HUES48 (cell line): ENCODE results near the gene AGPAT2.

ENCODE experiments used
- H3K27ac ChIP-seq: one replicate; pipeline ENCODE4 v1.7.0; 2013; ENCODE audit warnings: low read depth, low read length, inconsistent platforms
- H3K27me3 ChIP-seq: 2 replicates; pipeline ENCODE4 v1.6.1; 2013; ENCODE audit warnings: mild to moderate bottlenecking, low read length; ENCODE audit not compliant: control insufficient read depth, insufficient read depth
- H3K36me3 ChIP-seq: 2 replicates; pipeline ENCODE4 v1.6.1; 2013; ENCODE audit warnings: low read length; ENCODE audit not compliant: control insufficient read depth, insufficient read depth
- H3K4me1 ChIP-seq: 2 replicates; pipeline ENCODE4 v1.6.1; 2013; ENCODE audit warnings: mild to moderate bottlenecking, low read length; ENCODE audit not compliant: control insufficient read depth, insufficient read depth
- H3K4me3 ChIP-seq: 2 replicates; pipeline ENCODE4 v1.5.1; 2013; ENCODE audit warnings: mild to moderate bottlenecking, low read depth, low read length
- H3K9ac ChIP-seq: 2 replicates; pipeline ENCODE4 v1.6.1; 2013; ENCODE audit warnings: mild to moderate bottlenecking, low read depth, low read length, moderate library complexity
- H3K9me3 ChIP-seq: 2 replicates; pipeline ENCODE4 v1.6.1; 2013; ENCODE audit warnings: low read length; ENCODE audit not compliant: control insufficient read depth, insufficient read depth

Gene AGPAT2

DNA sequence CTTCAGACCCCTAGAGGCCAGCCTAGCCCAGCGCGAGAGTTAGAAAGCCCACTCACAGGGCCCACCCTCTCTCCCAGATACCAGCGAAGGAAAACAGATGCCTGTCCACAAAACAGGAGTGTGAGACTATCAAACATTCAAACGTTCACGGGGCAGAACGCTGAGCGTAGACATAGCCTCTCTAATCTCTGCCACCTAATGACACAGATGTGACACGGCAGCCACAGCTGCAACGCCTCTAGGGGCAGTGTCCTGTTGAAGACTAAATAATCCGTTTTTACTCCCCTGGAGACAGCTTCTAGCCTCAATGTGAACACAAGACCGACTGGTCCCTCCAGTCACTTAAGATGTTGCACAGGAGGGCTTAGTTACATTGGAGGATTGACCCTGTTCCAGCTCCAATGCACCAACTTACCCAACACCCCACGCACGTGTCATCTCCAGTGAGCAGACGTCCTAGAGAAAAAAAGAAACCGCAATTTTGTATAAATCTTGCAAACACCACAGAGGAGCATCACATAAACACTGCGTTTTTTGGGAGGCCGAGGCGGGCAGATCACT is 39.5 kb upstream of the AGPAT2 start:
- peak overlapping the region; percentile 80; the same call in 1 of the 2 replicates for H3K9ac ChIP-seq
- H3K9me3 ChIP-seq = no peaks in the 10 kb centered on the region
- H3K4me3 ChIP-seq = peak overlapping the region; percentile 81
- H3K4me1 ChIP-seq = peaks cover 12% of the 10 kb centered on the region
- H3K27me3 ChIP-seq = peaks cover 8% of the 10 kb centered on the region
- H3K36me3 ChIP-seq = peaks cover 48% of the 10 kb centered on the region
- peak overlapping the region; percentile 81 for H3K27ac ChIP-seq

DNA sequence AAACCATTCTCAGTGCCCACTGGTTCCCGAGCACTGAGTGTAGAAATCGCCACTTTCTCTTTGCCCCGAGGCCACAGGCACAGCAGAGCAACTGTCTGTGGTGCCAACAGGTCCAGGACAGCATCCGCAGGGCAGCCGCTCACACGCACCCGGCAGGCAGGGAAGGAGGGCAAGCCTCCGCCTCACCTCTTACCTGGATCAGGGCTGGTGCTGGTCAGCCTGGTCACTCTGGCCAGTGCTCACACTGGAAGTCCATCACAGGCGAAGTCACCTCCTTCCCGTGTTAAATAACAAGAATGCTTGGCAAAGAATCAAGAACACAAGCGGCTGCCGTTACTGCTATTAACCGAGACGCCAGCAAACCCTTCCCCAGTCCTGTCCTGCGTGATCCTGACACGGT is 38.9 kb upstream of the AGPAT2 start:
- no peaks in the 10 kb centered on the region for H3K9me3 ChIP-seq
- peaks cover 8% of the 10 kb centered on the region for H3K27me3 ChIP-seq
- H3K4me3 ChIP-seq = peak overlapping the region; percentile 81; the same call in 1 of the 2 replicates
- peak overlapping the region; percentile 81 for H3K27ac ChIP-seq
- peaks cover 12% of the 10 kb centered on the region for H3K4me1 ChIP-seq
- peaks cover 51% of the 10 kb centered on the region for H3K36me3 ChIP-seq
- H3K9ac ChIP-seq = no peak overlapping the region

DNA sequence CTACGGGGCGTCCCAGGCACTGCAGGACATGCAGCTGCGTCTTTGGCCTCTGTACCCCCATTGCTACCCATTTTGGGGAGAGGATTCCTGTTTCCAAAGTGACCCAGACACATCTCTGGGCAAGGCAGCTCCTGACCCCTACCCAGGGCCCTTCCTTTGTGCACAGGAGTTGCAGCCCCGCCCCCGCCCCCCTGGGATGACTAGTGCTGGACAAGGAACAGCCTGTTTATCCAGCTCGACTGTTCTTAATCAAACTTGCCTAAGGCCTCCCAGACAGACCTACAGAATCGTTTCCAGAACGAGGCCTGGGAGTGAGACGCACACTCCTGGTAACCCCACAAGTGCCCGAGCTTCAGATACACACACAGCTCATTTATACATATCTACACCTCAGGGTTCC is 38.4 kb upstream of the AGPAT2 start:
- H3K36me3 ChIP-seq = peaks cover 51% of the 10 kb centered on the region
- peaks cover 8% of the 10 kb centered on the region for H3K27me3 ChIP-seq
- H3K4me1 ChIP-seq = peaks cover 14% of the 10 kb centered on the region
- no peak overlapping the region for H3K9ac ChIP-seq
- peak overlapping the region; percentile 81 for H3K27ac ChIP-seq
- H3K9me3 ChIP-seq = no peaks in the 10 kb centered on the region
- no peak overlapping the region for H3K4me3 ChIP-seq

DNA sequence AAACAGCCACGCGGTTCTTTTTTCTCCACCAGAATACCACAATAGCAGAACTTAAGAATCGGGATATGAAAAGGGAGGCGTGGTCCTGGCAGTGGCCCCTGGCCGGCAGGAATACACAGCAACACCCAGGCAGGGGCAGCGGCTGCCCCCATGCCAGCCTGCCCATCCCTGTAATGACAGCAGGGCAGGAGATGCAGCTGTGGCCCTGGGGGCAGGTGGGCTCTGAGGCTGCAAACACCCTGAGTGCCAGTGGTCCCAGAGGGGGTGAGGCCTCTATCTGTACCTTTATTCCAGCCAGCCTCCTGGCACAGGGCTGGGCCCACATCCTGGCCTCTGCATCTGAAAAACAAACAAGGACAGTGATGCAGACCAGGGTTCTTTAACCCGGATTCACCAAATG is 37.5 kb upstream of the AGPAT2 start:
- Histone ChIP-seq H3K9me3 (no peaks in the 10 kb centered on the region), H3K27ac (no peak overlapping the region), H3K4me1 (peaks cover 17% of the 10 kb centered on the region), H3K36me3 (peaks cover 51% of the 10 kb centered on the region), H3K27me3 (peaks cover 8% of the 10 kb centered on the region), H3K9ac (no peak overlapping the region), H3K4me3 (no peak overlapping the region)

DNA sequence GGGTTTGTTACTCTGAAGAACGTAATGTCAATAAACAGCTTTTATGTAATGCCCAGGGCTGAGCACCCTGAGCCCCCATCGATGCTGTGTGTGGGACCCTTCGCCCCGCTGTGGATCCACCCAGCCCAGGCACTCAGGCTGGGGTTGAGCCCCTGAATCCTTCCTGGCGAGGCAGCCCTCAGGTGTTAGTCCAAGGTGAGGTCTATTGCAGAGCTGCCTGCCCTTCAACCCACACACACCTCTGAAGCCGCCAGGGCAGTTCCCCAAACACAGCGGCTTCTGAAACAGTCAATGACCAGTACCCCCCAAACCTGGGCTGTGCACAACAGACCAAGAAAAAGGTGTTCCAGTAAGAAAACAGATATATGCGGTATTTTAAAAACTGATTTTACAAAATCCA is 36.7 kb upstream of the AGPAT2 start:
- H3K9me3 ChIP-seq = no peaks in the 10 kb centered on the region
- no peak overlapping the region for H3K9ac ChIP-seq
- no peak overlapping the region for H3K4me3 ChIP-seq
- no peak overlapping the region for H3K27ac ChIP-seq
- peaks cover 51% of the 10 kb centered on the region for H3K36me3 ChIP-seq
- 0 out of 2 replicates have a peak, but pooled peaks cover 3% of the 10 kb centered on the region for H3K27me3 ChIP-seq
- H3K4me1 ChIP-seq = peaks cover 17% of the 10 kb centered on the region

DNA sequence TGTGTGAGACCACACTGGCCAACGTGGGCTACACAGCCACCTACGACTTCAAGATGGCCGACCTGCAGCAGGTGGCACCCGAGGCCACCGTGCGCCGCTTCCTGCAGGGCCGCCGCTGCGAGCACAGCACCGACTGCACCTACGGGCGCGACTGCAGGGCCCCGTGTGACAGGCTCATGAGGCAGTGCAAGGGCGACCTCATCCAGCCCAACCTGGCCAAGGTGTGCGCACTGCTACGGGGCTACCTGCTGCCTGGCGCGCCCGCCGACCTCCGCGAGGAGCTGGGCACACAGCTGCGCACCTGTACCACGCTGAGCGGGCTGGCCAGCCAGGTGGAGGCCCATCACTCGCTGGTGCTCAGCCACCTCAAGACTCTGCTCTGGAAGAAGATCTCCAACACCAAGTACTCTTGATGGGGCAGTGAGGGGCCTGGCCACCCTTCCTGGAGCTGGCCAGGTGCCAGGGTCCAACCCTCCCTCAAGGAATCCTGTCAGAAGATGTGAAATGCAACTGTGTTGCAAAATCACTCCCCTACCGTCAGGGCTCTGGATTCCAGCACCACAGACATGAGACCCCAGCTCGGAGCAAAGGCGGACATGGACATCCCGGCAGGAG is 36.2 kb upstream of the AGPAT2 start:
- H3K4me1 ChIP-seq = peaks cover 17% of the 10 kb centered on the region
- H3K9ac ChIP-seq = no peak overlapping the region
- no peak overlapping the region for H3K4me3 ChIP-seq
- no peaks in the 10 kb centered on the region for H3K9me3 ChIP-seq
- H3K27me3 ChIP-seq = no peaks in the 10 kb centered on the region
- H3K27ac ChIP-seq = no peak overlapping the region
- peaks cover 51% of the 10 kb centered on the region for H3K36me3 ChIP-seq

DNA sequence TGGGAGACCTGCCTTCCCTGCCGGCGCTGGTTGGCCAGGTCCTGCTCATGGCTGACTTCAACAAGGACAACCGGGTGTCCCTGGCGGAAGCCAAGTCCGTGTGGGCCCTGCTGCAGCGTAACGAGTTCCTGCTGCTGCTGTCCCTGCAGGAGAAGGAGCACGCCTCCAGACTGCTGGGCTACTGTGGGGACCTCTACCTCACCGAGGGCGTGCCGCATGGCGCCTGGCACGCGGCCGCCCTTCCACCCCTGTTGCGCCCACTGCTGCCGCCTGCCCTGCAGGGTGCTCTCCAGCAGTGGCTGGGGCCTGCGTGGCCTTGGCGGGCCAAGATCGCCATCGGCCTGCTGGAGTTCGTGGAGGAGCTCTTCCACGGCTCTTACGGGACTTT is 35.7 kb upstream of the AGPAT2 start:
- H3K4me3 ChIP-seq = no peak overlapping the region
- peak overlapping the region; percentile 45 for H3K27ac ChIP-seq
- H3K9ac ChIP-seq = no peak overlapping the region
- H3K27me3 ChIP-seq = no peaks in the 10 kb centered on the region
- peaks cover 51% of the 10 kb centered on the region for H3K36me3 ChIP-seq
- no peaks in the 10 kb centered on the region for H3K9me3 ChIP-seq
- peaks cover 17% of the 10 kb centered on the region for H3K4me1 ChIP-seq

DNA sequence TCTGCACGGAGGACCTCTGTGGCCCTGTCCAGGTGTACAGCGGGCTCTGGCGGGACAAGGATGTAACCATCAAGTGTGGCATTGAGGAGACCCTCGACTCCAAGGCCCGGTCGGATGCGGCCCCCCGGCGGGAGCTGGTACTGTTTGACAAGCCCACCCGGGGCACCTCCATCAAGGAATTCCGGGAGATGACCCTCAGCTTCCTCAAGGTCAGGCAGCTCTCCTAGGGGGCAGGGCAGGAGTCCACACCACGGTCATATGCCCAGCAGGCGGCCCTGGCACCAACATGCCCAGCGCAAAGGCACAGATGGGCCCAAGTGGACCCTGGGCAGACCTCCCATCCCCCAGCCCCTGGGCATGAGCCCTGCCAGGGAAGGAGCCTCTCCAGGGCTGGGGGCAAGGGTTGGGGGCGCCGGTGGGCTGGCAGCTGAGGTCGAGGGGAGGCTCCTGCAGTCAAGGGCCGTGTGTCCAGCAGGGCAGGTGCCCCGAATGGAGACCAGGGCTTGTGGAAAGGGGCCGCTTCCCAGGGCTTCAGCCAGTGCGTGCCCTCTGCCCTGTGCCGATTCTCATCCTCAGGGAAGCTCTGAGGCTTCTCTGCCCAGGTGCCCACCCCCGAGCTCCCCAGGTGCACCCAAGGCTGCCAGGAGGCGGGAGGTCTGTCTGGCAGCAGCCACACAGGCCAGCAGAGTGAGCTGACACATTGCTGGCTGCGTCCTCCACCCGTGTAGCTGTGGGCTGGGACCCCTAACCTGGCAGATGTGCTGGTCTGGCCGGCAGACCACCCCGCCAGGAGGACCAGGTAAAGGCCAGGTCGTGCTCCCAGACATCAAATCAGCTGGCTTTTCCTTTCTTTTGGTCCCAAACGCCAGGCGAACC is 35.1 kb upstream of the AGPAT2 start:
- Histone ChIP-seq H3K36me3 (peaks cover 51% of the 10 kb centered on the region), H3K27ac (peak overlapping the region; percentile 45), H3K4me3 (no peak overlapping the region), H3K27me3 (no peaks in the 10 kb centered on the region), H3K4me1 (peaks cover 17% of the 10 kb centered on the region), H3K9ac (no peak overlapping the region), H3K9me3 (no peaks in the 10 kb centered on the region)

DNA sequence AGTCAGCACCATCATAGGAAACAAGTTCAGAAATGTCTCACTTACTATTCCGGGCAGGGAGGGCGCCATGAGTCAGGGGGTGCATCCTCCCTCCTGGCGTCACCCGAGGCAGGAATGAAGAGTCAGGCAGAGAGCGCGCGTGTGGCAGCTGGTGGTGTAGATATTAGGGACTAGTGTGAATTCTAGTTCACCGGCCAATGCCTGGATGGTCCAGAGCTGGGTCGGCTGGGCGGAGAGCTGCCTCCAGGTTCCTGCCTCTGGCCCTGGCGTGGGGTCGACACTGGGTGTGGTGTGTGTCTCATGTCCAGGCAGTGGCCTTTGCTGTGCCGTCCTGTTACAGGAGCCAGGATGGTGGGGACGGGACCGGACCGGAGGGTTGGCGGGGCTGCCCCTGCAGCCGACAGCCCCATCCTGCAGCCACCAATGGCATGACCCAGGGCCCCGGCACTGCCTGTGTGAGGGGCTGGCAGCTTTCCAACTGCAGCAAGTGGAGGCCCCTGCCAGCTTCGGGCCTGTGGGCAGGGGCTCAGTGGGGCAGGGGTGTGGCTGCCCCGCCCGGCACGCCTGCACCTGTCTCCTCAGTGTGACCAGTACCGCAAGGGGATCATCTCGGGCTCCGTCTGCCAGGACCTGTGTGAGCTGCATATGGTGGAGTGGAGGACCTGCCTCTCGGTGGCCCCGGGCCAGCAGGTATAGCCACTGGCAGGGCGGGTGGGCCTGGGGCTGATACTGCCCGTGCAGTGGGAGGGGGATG is 34.3 kb upstream of the AGPAT2 start:
- H3K27me3 ChIP-seq = no peaks in the 10 kb centered on the region
- H3K9ac ChIP-seq = no peak overlapping the region
- no peak overlapping the region for H3K4me3 ChIP-seq
- peaks cover 13% of the 10 kb centered on the region for H3K4me1 ChIP-seq
- H3K9me3 ChIP-seq = no peaks in the 10 kb centered on the region
- no peak overlapping the region for H3K27ac ChIP-seq
- H3K36me3 ChIP-seq = peaks cover 46% of the 10 kb centered on the region

DNA sequence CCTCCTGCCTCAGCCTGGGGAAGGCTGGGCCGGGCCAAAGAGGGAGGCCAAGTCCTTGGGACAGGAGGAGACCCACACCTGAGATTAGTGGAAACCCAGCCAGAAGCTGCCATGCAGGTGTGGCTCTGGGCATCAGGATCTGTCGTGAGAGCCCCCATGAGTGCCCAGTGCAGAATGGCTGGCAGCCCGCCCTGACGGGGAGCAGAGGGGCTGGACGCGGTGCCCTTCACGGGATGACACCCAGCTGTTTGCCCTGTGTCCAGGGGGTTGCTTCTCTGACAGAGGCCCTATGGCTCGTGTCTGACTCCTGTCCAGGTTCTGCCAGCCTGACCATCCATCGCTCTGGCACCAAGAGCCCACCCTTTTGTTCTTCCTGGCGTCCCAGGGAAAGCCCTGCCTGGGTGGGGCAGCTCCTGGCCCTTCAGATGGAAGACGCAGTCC is 33.7 kb upstream of the AGPAT2 start:
- Histone ChIP-seq H3K36me3 (peaks cover 40% of the 10 kb centered on the region), H3K4me3 (no peak overlapping the region), H3K27me3 (no peaks in the 10 kb centered on the region), H3K9ac (no peak overlapping the region; the same call in 1 of the 2 replicates), H3K27ac (peak overlapping the region; percentile 56), H3K9me3 (no peaks in the 10 kb centered on the region), H3K4me1 (peaks cover 7% of the 10 kb centered on the region)
